Epithelial cell of esophagus (primary cell): ENCODE measurements around the gene HNMT.
"Not testable (repeated sequence)": the region's sequence is repeated elsewhere in the genome, so short reads cannot be mapped to it uniquely, and the experiment has no call there.

Experiments
- DNase-seq: peaks from one replicate; pipeline ENCODE4 v3.0.0; 2010; ENCODE audit warnings: low read depth
- H3K4me3 ChIP-seq: 2 replicates; pipeline ENCODE4 v1.5.1; 2011; ENCODE audit warnings: mild to moderate bottlenecking, low read length, control low read depth
- TF ChIP-seq, protein P1 (sequence below): IDR thresholded peaks from 2 replicates; pipeline ENCODE4 v1.5.1; 2011; ENCODE audit warnings: low read depth, mild to moderate bottlenecking, low read length, control low read depth, inconsistent platforms; ENCODE audit not compliant: insufficient read depth; ENCODE audit errors: missing control alignments

The HNMT gene

DNA sequence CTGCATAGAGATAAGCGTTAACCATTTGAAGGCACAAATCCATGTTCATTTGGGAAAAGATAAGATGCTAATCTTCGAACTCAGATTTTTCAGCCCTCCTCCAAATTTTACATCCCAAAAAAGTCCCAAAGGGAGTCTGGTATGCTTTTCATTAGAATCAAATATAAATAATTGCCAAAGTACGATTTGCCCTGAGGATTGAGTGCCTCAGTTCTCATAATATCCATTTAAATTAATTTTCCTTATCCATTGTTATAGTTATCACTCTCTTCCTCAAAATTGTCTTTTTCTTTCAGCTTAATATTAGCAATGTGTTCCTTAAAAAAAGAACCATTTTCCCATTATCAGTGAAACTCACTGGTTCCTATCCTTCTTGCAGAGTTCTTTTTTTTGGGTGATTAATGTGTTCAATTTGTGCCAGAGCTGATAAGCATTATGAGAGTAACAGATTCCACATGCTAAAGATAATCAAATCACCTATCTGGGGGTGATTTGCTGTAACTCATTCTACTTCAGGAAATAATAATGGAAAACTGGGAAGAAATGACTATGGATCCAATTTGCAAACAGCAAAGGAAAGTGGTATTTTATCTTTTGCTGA, 686 bp downstream of the HNMT start:
- TF ChIP-seq, protein P1, sequence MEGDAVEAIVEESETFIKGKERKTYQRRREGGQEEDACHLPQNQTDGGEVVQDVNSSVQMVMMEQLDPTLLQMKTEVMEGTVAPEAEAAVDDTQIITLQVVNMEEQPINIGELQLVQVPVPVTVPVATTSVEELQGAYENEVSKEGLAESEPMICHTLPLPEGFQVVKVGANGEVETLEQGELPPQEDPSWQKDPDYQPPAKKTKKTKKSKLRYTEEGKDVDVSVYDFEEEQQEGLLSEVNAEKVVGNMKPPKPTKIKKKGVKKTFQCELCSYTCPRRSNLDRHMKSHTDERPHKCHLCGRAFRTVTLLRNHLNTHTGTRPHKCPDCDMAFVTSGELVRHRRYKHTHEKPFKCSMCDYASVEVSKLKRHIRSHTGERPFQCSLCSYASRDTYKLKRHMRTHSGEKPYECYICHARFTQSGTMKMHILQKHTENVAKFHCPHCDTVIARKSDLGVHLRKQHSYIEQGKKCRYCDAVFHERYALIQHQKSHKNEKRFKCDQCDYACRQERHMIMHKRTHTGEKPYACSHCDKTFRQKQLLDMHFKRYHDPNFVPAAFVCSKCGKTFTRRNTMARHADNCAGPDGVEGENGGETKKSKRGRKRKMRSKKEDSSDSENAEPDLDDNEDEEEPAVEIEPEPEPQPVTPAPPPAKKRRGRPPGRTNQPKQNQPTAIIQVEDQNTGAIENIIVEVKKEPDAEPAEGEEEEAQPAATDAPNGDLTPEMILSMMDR: no peak
- H3K4me3 ChIP-seq: no peak overlapping the region
- DNase-seq: no peak

DNA sequence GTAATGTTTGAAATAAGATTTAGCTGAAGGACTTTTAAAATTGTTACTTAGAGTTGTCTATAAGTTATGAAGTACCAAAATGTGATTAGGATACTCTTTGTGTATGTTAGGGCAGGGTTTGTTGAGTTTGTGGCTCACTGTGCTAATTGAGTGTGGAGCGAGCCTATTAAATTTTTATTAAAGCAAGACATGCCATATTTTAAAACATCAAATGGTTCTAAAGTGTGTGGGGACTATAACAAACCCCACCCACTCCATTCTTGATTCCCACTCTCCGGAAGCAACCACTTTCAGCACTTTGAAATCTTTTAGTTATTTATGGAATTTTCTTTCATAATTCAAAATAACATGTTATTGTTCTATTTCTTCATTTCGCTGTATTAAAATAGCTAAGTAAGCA, 1.8 kb downstream of the HNMT start:
- DNase-seq: no peak
- TF ChIP-seq, protein P1: no peak
- no peak overlapping the region for H3K4me3 ChIP-seq

DNA sequence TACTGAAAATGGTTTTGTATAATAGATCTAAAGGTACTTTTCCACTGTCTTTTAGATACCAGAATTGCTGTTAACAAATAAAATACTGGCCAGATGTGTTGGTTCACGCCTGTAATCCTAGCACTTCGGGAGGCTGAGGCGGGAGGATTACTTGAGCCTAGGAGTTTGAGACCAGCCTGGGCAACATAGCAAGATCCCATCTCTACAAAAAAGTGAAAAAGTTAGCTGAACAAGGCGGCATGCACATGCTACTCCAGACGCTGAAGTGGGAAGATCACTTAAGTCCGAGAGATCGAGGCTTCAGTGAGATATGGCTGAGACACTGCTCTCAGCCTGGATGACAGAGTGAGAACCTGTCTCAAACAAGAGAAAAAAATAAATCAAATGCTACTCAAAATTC, 2.8 kb downstream of the HNMT start:
- DNase-seq: no peak
- TF ChIP-seq, protein P1: no peak
- no peak overlapping the region for H3K4me3 ChIP-seq

DNA sequence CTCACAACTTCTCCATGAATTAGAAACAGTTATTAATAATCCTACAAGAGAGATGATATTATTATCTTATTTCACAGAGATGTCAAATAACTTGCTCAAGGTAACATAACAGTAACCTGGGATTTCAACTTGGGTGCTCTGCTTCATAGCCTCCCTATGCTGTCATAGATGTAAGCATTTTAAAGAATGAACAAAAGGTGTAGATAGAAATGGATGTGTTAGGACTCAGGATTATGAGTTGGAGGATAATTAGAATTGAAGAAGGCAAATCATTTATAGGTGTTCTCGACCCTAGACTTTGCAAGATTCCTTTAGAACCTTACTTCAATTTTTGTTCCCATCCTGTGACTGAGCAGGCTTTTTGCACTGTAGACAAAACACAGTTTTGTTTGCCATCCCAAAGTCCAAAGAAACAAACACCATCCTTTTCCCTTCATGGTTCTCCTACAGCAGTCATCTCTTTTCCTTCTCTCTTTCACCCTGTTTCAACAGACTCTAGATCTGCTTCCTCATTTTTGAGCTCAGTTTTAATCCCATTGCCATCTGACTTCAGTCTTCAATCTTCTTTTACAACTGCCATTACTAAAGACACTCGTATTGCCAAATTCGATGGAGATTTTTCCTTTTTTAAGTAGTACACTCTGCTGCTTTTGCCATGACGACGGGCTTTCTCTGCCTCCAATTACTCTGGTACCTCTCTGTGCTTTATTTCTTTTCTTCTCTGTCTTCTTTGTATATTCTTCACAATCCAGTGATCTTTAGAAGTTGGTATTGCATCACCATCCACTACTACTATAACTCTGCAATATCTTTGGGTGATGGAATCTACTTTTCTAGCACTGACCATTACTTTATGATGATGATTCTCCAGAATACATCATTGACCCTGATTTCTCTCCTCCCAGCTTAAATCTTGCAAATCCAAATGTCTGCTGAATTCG, 4.5 kb downstream of the HNMT start:
- TF ChIP-seq, protein P1: no peak
- no peak for DNase-seq
- H3K4me3 ChIP-seq: no peak overlapping the region

DNA sequence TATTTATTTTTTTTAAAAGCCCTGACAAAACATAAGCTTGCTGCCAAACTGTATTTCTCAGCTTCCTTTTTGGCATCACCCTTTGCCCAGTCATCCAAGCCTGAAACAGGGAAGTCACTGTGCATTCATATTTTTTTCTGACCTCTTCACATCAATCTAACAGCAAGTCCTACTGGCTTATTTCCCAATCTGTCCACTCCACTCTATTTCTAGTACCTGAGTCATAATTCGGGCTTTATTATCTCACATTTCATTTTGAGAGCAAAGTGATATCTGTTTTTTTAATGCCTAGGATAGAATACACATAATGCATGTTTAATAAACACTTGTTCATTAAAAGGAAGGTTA, 5.1 kb downstream of the HNMT start:
- no peak overlapping the region for H3K4me3 ChIP-seq
- TF ChIP-seq, protein P1: no peak
- peak; percentile 84 for DNase-seq

DNA sequence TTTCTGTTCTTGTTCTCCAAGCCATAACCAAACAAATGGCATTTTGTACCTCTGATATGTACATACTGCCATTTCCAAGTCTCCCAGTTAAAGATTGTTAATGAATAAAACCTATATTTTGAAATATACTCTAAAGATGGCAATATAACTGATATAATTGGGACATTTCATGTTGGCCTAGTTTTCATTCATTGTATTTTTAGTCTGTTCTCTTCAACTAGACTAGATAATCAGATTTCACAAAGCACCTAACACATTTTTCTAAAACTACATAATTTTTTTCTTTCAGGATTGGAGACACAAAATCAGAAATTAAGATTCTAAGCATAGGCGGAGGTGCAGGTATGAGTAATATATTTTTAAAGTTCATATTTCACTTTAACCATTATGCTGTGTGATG, 5.6 kb downstream of the HNMT start:
- TF ChIP-seq, protein P1: no peak
- H3K4me3 ChIP-seq: no peak overlapping the region
- no peak for DNase-seq

DNA sequence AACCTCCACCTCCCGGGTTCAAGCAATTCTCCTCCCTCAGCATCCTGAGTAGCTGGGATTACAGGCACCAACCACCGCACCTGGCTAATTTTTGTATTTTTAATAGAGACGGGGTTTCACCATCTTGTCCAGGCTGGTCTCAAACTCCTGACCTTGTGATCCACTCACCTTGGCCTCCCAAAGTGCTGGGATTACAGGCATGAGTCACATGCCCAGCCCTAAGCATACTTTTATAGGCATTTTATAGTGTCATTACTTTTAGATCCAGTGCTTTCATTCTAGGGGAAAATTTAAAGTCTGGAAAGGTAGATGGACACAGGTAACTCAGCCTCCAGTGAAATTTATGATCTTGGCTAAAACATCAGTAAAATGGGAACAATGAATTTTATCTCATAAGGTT, 7.0 kb downstream of the HNMT start:
- DNase-seq, H3K4me3 ChIP-seq: not testable (repeated sequence)
